GM13977 (cell line): ENCODE results near the gene INPP4A.
A peak's percentile ranks its signal among the peaks of the same experiment; 100 is the strongest.

ENCODE experiments used
- DNase-seq: peaks from one replicate; pipeline ENCODE4 v3.0.0; 2012; ENCODE audit warnings: low spot score
- CTCF ChIP-seq: IDR thresholded peaks from 2 replicates; pipeline ENCODE4 v1.5.1; 2012; ENCODE audit warnings: mild to moderate bottlenecking, control low read depth; ENCODE audit not compliant: insufficient read depth; ENCODE audit errors: extremely low read depth, missing control alignments
- in situ Hi-C: fragments of 300-500 bp; cut with MboI; formaldehyde crosslinking; loops from one replicate; pipeline ENCODE4 v1.12.0; 2022; ENCODE audit warnings: low sequenced_read_pairs, low pct_unique_long_range_greater_than_20kb, mixed read lengths, inconsistent platforms; ENCODE audit not compliant: unreplicated experiment

The INPP4A gene

DNA sequence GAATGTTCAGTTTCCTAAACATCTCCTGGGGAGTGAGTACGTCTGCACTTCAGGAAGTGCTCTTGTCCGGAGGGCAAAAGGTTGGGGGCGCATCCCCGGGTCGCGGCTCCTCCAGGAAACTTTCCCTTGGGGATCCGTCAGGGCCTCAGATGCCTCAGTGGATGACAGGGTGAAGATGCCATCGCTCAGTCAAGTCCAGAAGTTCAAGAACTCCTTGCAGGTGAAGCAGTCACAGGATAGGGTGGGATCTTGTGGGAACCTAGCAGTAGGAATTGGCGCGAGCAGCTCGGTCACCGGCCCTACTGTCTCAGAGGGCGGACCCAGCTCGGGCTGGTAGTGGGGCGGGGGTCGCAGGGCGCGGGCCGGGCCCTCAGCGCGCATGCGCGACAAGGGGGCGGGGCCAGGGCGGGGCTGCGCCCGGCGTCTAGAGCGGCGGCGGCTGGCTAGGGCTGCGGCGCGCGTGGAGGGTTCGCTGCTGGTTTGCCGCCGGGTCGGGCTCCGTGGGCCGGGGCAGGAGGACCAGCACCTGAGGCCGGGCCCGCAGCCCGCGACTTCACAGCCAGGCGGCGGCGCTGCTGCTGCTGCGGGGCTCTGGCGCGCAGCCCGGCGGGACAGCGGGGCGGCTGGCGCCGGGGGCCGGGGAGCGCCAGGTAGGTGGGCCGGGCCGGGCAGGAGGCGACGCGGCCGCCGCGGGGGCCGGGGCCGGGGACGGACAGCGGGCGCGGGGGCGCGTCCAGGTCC is at the start of gene INPP4A:
INPP4A (plus strand) TSS at position 423 of the 741 bp plus-strand sequence. CDS start 75,191 bp downstream, outside the sequence.
- TF ChIP-seq CTCF, result peak; percentile 35
- peak; percentile 91 for DNase-seq
- in situ Hi-C loops, result no loop called here

DNA sequence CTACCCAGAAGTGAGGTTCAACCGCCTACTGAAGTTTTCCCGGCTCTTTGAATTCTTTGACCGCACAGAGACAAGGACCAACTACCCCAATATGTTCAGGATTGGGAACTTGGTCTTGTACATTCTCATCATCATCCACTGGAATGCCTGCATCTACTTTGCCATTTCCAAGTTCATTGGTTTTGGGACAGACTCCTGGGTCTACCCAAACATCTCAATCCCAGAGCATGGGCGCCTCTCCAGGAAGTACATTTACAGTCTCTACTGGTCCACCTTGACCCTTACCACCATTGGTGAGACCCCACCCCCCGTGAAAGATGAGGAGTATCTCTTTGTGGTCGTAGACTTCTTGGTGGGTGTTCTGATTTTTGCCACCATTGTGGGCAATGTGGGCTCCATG is 48.7 kb upstream of the INPP4A start:
- in situ Hi-C loops, result loop anchor here (25.0 kb wide), 1 partner anchor 584 kb away; no protein-coding TSS in a partner anchor
- DNase-seq, result no peak
- no peak for TF ChIP-seq CTCF

GRCh38 chr2:98396745-98397355 is 47.8 kb upstream of the INPP4A start:
- no peak for DNase-seq
- in situ Hi-C loops, result loop anchor here (25.0 kb wide), 1 partner anchor 585 kb away; no protein-coding TSS in a partner anchor

DNA sequence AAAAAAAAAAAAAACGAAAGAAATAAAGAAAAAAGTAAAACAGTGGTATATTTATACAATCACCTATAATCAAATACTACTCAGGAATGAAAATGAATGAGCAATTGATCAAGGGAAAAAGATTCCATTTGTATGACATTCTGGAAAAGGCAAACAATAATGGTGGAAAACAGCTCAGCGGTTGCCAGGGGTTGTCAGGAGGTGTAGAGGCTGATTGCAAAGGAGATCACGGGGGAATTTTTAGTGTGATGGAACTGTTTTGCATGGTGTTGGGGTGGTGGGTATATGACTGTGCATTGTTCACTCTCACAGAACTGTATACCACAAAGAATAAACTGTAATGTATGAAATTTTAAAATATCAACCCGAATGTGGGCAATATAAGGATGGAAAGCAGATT is 45.5 kb upstream of the INPP4A start:
- in situ Hi-C loops, result loop anchor here (25.0 kb wide), 1 partner anchor 587 kb away; no protein-coding TSS in a partner anchor
- no peak for TF ChIP-seq CTCF
- no peak for DNase-seq

More at GRCh38 chr2:98396745-98397355, 47.8 kb upstream of the INPP4A start:
- TF ChIP-seq CTCF, result no peak

- no peak for DNase-seq
- in situ Hi-C loops, result no loop called here
- TF ChIP-seq CTCF, result no peak
These were observed 40.8 kb upstream of the INPP4A start for GRCh38 chr2:98403878-98404277.

DNA sequence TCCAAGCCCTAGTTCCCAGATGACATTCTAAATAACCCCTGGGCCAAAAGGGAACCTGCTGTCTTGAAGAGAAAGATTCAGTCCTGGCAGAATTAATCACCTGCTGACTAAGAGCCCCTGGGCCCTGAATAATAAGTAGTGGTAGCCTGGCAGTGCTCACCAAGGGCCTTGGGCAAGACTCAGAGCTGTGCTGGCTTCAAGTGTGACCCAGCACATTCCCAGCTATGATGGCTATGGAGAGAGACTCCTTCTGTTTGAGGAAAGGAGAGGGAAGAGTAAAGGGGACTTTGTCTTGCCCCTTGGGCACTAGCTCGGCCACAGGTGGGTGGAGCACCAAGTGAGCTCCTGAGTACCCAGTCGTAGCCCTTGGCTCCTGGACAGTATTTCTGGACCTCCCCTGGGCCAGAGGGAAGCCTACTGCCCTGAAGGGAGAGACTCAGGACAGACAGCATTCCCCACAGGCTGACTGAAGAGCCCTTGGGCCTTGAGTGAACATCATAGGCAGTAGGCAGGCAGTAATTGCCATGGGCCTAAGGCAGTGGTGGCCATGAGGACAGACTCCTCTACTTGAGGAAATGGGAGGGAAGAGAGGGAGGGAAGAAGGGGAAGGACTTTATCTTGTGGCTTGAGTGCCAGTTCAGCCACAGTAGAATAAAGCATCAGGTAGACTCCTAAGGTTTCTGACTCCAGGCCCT is 40.0 kb upstream of the INPP4A start:
- no peak for TF ChIP-seq CTCF
- in situ Hi-C loops, result no loop called here

More for the DNA sequence above, 40.0 kb upstream of the INPP4A start:
- DNase-seq, result no peak
